MM.1S (cell line): ENCODE results near the gene PFKFB1.

Experiments
- CTCF ChIP-seq: fragments of 300-600 bp; sonication (generic); IDR thresholded peaks from 2 replicates; pipeline ENCODE4 v1.5.1; 2016; ENCODE audit warnings: antibody characterized with exemption, low read length, mixed read lengths
- EZH2 ChIP-seq: fragments of 300-600 bp; sonication (generic); optimal IDR thresholded peaks from 2 replicates; pipeline ENCODE3; 2017; ENCODE audit warnings: low read depth, mild to moderate bottlenecking, antibody characterized with exemption, low read length, mixed read lengths
- EZH2phosphoT487 ChIP-seq: fragments of 300-600 bp; sonication (generic); IDR thresholded peaks from 2 replicates; pipeline ENCODE4 v1.6.1; 2018; ENCODE audit warnings: antibody characterized with exemption, low read length

- TF ChIP-seq CTCF (no peak), EZH2 (no peak), EZH2phosphoT487 (no peak)
Measured at GRCh38 chrX:55039471-55039870, 45.5 kb upstream of the PFKFB1 start.
